Fibroblast of pulmonary artery (primary cell): ENCODE data around the gene DGKD.

ENCODE experiments used
- DNase-seq: peaks from one replicate; pipeline ENCODE4 v3.0.0-alpha.2; 2010; ENCODE audit warnings: low read depth
- H3K4me3 ChIP-seq: replicated peaks from 2 replicates; pipeline ENCODE4 v1.5.1; 2011; ENCODE audit warnings: low read depth, mild to moderate bottlenecking, control low read depth, low read length, moderate library complexity
- CTCF ChIP-seq: IDR thresholded peaks from 2 replicates; pipeline ENCODE4 v1.5.1; 2011; ENCODE audit warnings: mild to moderate bottlenecking, control low read depth, low read length, inconsistent platforms; ENCODE audit errors: missing control alignments

DGKD gene

GRCh38 chr2:233358947-233359346 lies 4.7 kb downstream of the DGKD start:
- no peak for TF ChIP-seq CTCF
- no peak overlapping the region for H3K4me3 ChIP-seq
- DNase-seq = no peak

- TF ChIP-seq CTCF = no peak
- no peak overlapping the region for H3K4me3 ChIP-seq
- no peak for DNase-seq
These were observed 5.5 kb downstream of the DGKD start for GRCh38 chr2:233359823-233360222.

GRCh38 chr2:233360771-233361176 lies 6.5 kb downstream of the DGKD start:
- no peak for TF ChIP-seq CTCF

GRCh38 chr2:233361297-233361696 lies 7.0 kb downstream of the DGKD start:
- no peak for TF ChIP-seq CTCF
- H3K4me3 ChIP-seq = no peak overlapping the region
- DNase-seq = no peak

More at GRCh38 chr2:233360771-233361176, 6.5 kb downstream of the DGKD start:
- DNase-seq = no peak
- no peak overlapping the region for H3K4me3 ChIP-seq

- no peak for DNase-seq
- no peak overlapping the region for H3K4me3 ChIP-seq
- no peak for TF ChIP-seq CTCF
These were observed 8.4 kb downstream of the DGKD start for GRCh38 chr2:233362742-233363141.

GRCh38 chr2:233363744-233364235 lies 9.5 kb downstream of the DGKD start:
- no peak for TF ChIP-seq CTCF
- no peak for DNase-seq
- H3K4me3 ChIP-seq = no peak overlapping the region

GRCh38 chr2:233365861-233366520 lies 11.7 kb downstream of the DGKD start:
- DNase-seq = no peak
- no peak for TF ChIP-seq CTCF
- H3K4me3 ChIP-seq = no peak overlapping the region
